ENCODE results near the gene PAQR7.

The PAQR7 gene

DNA sequence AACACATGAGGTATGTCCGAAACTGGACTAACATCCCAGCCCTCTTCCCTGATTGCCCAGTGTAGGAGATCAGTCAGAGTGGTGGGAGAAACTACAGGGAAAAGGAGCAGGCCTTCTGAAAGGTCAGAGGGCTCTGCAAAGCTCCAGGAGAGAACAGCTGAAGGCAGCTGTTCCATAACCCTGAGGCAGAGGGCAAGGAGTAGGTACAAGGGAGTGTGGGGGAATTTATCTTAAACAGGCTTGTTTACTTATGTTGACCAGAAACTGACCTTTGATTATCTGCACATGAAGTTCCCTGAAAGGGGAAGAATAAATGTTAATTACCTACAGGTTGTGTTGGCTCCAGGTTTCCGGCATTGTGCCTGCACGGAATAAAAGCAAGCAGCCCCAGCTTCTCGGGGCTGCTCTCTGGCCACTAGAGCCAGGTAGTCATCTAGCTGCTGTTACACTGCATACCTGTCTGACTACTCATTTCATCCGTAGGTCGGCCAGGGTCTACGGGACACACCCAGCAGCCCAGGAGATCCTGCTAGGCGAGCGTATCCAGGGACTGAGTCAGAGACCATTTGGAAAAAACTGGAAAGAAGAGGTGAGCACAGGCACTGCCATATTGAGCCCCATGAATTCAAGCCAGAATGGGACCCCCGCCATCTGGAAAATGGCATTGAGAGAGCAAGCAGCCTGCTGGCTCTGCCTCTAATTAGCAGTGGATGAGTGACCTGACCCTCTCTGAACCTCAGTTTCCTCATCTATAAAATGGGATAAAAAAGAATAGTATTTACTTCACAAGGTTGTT is 14.9 kb upstream of the PAQR7 start:
- Histone ChIP-seq H3K4me3 (ENCODE audit: low read length) (no peak overlapping the region), H3K4me1 (ENCODE audit: control insufficient read depth, low read length) (peaks cover 4% of the 10 kb centered on the region), H3K9me2 (replicated peaks; ENCODE audit: control insufficient read depth, low read length) (no peaks in the 10 kb centered on the region), H4K20me1 (ENCODE audit: control insufficient read depth, insufficient read depth, low read depth, low read length) (no peaks in the 10 kb centered on the region), H3K4me2 (ENCODE audit: low read length) (no peak overlapping the region), H3K27ac (ENCODE audit: low read depth, low read length) (no peak overlapping the region), H3K27me3 (ENCODE audit: control insufficient read depth, low read length) (no peaks in the 10 kb centered on the region), H3K9me3 (ENCODE audit: control insufficient read depth, insufficient read depth, low read length) (no peaks in the 10 kb centered on the region), H3K79me2 (ENCODE audit: control insufficient read depth, low read length) (no peaks in the 10 kb centered on the region), H3K36me3 (ENCODE audit: control insufficient read depth, low read length) (peaks cover 10% of the 10 kb centered on the region), H3F3A (ENCODE audit: control insufficient read depth, insufficient read depth) (no peaks in the 10 kb centered on the region)
- TF ChIP-seq EZH2phosphoT487 (IDR thresholded peaks at IDR 0.05; ENCODE audit: borderline replicate concordance, low read length): no peak
- TF ChIP-seq, protein P1, sequence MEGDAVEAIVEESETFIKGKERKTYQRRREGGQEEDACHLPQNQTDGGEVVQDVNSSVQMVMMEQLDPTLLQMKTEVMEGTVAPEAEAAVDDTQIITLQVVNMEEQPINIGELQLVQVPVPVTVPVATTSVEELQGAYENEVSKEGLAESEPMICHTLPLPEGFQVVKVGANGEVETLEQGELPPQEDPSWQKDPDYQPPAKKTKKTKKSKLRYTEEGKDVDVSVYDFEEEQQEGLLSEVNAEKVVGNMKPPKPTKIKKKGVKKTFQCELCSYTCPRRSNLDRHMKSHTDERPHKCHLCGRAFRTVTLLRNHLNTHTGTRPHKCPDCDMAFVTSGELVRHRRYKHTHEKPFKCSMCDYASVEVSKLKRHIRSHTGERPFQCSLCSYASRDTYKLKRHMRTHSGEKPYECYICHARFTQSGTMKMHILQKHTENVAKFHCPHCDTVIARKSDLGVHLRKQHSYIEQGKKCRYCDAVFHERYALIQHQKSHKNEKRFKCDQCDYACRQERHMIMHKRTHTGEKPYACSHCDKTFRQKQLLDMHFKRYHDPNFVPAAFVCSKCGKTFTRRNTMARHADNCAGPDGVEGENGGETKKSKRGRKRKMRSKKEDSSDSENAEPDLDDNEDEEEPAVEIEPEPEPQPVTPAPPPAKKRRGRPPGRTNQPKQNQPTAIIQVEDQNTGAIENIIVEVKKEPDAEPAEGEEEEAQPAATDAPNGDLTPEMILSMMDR (IDR thresholded peaks at IDR 0.05; ENCODE audit: low read depth, low read length, poor library complexity, severe bottlenecking): no peak

DNA sequence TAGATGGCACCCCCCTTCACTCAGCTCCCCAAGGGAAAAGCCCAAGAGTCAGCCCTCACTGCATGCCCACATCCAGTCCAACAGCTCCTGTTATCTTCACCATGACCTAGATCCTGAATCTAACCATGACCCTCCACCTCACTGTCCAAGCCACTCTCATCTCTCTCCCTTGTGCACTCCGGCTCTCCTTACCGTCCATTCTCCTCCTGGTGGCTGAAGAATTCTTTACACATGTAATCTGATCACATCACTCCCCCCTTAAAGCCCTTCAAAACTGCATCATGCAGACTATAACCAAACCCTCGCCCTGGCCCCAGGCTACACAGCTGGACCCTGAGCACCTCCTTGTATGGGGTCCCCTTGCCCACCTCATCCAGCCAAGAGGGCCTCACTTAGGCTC is 14.0 kb upstream of the PAQR7 start:
- Histone ChIP-seq H3K79me2 (ENCODE audit: control insufficient read depth, low read length) (no peaks in the 10 kb centered on the region), H3K27me3 (ENCODE audit: control insufficient read depth, low read length) (no peaks in the 10 kb centered on the region), H3K4me1 (ENCODE audit: control insufficient read depth, low read length) (no peaks in the 10 kb centered on the region), H3F3A (ENCODE audit: control insufficient read depth, insufficient read depth) (no peaks in the 10 kb centered on the region), H3K9me3 (ENCODE audit: control insufficient read depth, insufficient read depth, low read length) (no peaks in the 10 kb centered on the region), H3K9me2 (replicated peaks; ENCODE audit: control insufficient read depth, low read length) (no peaks in the 10 kb centered on the region), H3K4me2 (ENCODE audit: low read length) (no peak overlapping the region), H4K20me1 (ENCODE audit: control insufficient read depth, insufficient read depth, low read depth, low read length) (no peaks in the 10 kb centered on the region), H3K36me3 (ENCODE audit: control insufficient read depth, low read length) (peaks cover 7% of the 10 kb centered on the region), H3K4me3 (ENCODE audit: low read length) (no peak overlapping the region), H3K27ac (ENCODE audit: low read depth, low read length) (no peak overlapping the region)
- TF ChIP-seq, protein P1 (IDR thresholded peaks at IDR 0.05; ENCODE audit: low read depth, low read length, poor library complexity, severe bottlenecking): no peak

- H3K27ac ChIP-seq (ENCODE audit: low read depth, low read length): no peak overlapping the region
These were observed 13.0 kb upstream of the PAQR7 start for GRCh38 chr1:25888426-25888987.

More at GRCh38 chr1:25888426-25888987, 13.0 kb upstream of the PAQR7 start:
- TF ChIP-seq EZH2phosphoT487 (IDR thresholded peaks at IDR 0.05; ENCODE audit: borderline replicate concordance, low read length): no peak
- TF ChIP-seq, protein P1 (IDR thresholded peaks at IDR 0.05; ENCODE audit: low read depth, low read length, poor library complexity, severe bottlenecking): no peak
- H3F3A ChIP-seq (ENCODE audit: control insufficient read depth, insufficient read depth): no peaks in the 10 kb centered on the region
- no peaks in the 10 kb centered on the region for H4K20me1 ChIP-seq (ENCODE audit: control insufficient read depth, insufficient read depth, low read depth, low read length)
- H3K9me2 ChIP-seq (replicated peaks; ENCODE audit: control insufficient read depth, low read length): no peaks in the 10 kb centered on the region
- H3K27me3 ChIP-seq (ENCODE audit: control insufficient read depth, low read length): no peaks in the 10 kb centered on the region
- no peaks in the 10 kb centered on the region; the same call in 1 of the 2 replicates for H3K36me3 ChIP-seq (ENCODE audit: control insufficient read depth, low read length)
- H3K79me2 ChIP-seq (ENCODE audit: control insufficient read depth, low read length): no peaks in the 10 kb centered on the region
- no peak overlapping the region for H3K4me2 ChIP-seq (ENCODE audit: low read length)
- H3K4me1 ChIP-seq (ENCODE audit: control insufficient read depth, low read length): no peaks in the 10 kb centered on the region
- H3K4me3 ChIP-seq (ENCODE audit: low read length): no peak overlapping the region
- H3K9me3 ChIP-seq (ENCODE audit: control insufficient read depth, insufficient read depth, low read length): no peaks in the 10 kb centered on the region

Measured in DOHH2 (cell line).